SIG-M5 treated with dmso at 0.1 percent for 504 hours (cell line): ENCODE results near the gene EIF3K.

Source experiments
- DNase-seq: peaks from one replicate; lab custom pipeline; 2025; ENCODE audit not compliant: unreplicated experiment; lab: John Stamatoyannopoulos, UW

EIF3K gene

DNA sequence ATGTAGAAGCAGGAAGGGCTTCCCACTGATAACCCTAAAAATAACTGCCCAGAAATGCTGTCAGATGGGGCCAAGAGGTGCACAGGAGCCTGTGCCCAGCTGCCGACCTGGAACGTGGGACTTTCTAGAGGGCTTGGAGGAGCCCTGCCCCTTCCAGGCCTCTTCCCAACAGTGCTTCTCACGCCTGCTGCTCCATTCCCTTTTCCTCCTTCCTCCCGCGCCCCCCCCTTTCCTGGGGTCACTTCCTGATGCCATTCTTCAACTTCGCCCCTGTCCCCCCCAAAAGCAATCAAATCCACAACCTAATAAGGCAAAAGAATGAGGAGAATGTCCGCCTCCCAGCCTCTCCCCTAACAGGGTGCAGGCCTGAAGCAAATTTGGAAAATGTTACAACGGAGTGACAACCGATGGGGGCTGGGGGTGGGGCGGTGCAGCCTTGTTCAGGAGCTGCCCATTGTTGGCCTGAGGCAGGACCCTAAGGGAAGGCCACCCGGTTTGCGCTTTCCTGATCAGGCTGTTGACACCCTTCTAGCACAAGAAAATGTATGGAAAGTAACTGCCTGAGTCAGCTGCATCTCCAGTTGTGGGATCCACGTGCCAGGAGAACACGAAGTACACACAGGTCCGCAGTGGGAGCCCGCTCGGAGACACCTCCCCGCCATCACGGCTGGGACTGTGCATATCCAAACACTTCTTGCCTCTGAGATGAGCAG is 47.1 kb downstream of the EIF3K start:
- DNase-seq = no peak

DNA sequence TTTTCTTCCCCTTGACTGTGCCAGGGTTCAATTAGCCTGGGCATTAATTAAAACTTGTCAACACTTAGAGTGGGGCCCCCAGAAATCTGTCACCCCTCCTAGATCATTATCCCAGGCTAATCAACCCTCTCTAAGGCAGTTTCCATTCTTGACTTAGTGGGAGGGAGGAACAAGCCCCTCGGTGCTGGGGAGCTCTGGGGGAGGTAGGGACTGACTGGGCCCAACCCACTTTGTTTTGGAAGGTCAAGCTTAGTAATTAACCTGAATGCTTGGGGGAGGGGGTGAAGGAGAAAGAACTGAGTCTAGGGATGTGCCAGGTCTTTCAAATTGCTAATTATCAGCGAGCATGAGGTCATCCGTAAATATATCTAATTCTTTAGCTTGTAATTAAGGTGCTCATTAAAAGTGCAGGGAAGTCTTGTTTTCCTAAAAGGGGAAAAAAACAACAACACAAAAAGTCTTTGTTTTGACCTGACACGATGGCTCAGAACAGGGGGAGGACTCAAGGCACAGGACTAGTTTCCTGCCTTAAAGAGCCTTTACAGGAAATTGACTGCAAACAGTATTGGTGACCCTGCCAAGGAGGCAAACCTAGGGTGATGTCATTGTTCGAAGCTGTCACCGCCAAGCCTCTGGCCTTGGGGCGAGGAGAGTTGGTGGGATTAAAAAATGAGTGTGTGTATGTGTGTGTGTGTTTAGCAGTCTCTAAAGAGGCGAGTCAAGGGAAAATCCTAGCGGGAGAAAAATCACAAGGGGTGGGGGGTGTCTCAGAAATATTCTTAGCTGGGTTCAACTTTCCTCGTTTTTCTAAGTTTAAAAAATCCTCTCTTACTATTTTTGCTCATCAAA is 47.9 kb downstream of the EIF3K start:
- DNase-seq = no peak

DNA sequence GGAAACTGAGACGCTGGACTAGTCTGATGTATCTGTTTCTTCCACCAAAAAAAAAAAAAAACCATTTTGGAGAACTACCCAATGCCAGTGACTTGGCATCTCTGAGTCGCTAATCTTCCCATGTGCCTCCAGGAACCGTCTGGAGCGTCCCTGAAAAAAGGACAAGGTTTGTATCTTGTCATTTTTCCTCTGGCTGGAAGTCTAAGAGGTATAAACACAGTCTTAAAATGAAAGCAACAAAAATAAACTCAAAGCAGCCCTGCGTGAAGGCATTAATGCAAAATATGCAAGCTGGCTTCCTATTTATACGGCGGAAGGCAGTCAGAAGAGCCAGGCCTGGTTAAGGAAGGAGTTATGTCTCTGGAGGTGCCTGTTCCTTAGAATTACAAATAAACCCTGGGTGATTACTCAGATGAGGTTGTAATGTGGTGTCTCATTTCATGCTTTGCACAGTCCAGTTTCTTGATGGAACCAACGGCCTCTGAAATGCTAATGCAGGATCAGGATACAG is 48.7 kb downstream of the EIF3K start:
- no peak for DNase-seq

DNA sequence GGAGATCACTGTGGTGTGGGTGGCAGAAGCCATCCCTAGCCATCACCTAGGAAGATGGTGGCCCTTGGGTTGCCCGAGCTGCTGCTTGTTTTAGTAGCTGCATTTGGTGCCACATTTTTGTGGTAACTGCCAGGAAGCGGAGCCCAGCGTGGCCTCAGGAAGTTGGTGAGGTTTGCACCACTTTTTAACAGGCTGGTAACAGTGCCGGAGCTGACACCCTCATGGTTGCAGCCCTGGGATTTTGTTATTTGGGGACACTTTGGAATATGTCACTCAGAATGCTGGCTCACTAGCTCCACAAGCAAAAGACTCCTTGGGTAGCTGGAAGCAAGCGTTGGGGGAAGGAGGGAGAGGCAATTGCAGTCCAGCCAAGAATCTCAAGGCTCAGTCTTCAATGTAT is 50.6 kb downstream of the EIF3K start:
- DNase-seq = no peak

DNA sequence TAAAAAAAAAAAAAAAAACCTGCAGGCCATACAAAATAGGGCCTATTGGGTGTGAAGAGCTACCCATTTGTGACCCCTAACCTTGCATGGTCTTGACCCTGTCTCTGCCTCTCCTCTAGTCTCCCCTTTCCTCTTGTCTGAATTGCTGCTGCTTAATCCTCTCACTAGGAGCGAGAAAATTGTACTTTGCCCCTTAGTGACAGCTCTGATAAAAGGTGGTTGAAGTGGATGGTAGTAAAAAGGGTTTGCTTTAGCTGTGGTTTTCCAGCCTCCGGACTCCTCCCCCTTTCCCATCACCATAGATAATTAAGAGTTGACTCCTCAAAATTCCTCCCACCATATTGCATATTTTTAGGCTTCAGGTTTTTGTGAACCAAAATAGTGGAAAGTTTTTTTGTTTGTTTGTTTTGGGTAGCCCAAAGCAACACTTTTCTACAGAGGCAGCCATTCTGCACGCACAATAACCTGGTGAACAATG is 52.0 kb downstream of the EIF3K start:
- no peak for DNase-seq

DNA sequence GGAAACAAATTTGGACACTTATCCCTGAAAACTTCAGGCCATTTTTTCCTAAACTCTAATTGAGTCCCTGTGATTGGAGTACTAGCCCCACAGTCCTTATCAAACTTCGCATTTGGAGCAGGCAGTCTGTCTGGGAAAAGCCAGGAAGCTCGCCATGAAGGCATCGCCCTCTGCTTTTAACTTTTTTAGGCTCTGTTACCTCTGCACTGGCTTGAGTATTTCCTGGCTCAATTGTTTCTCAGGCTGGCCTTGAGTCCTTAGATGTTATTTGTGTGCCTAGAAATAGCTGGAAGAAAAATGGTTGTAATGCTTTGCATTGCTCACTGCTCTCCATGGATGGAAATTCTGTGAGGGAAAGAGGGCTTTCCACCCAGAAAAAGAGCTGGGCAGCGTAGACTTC is 52.7 kb downstream of the EIF3K start:
- DNase-seq = no peak

DNA sequence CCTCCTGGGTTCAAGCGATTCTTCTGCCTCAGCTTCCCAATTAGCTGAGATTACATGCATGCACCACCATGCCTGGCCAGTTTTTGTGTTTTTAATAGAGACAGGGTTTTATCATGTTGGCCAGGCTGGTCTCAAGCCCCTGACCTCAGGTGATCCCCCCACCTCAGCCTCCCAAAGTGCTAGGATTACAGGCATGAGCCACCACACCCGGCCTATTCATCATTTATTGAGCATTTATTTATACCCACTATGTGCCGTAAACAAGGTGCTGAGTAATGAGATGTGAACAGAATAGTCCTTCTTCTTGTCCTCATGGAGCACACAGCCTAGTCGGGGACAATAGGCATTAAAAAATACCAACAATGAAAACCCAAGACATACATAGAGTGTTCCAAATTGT is 54.0 kb downstream of the EIF3K start:
- no peak for DNase-seq

DNA sequence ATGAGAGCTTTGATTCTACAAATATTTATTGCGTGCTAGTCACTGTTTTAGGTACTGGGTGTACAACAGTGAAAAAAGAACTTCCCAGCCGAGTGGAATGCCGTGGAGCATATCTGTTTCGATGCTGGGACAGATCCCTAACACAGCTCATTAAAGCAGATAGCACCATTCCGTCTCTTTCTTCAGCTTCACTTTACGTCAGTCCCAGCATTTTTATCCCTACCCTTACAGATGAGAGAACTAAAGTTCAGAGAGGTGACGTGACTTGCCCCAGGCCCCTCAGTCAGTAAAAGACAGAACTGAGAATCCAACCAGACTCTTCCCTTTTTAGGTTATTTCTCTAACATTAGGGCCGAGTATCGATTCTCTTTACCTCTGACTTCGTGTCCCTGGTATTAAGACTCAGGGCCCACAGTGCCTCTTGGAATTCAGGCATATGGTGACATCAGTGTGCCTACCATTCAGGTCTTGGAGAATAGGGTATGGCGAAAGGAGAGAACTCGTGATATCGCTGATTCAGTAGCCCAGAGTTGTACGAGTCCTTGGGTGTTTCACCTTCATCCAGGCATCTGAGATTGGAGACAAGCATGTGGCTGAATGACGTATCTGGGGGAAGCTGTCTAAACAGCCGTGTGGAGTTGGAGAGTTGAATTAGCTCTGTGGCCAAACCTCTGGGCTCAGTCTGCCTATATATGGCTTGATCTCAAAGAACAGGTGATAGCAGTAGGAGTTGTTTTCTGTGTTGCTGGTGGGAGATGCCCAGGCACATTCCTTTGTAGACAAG is 55.6 kb downstream of the EIF3K start:
- no peak for DNase-seq

DNA sequence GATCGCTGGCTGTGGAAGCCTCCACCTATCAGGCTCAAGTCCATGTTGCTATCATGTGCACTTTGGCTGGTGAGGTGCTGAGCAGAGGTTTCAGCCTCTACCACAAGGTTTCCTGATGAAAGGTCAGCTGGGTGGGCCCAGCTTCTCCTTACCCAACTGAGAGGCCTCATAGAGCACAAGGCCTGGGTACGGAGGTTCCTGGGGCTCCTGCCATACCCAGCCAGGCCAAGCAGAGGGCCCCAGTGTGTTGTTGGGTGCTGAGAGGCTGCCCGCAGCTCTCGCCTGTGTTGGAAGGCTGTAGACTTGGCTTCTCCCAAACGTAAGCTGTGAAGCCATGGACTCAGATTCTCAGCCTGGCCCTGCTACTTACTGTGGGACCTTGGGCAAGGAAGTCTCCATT is 56.6 kb downstream of the EIF3K start:
- no peak for DNase-seq

DNA sequence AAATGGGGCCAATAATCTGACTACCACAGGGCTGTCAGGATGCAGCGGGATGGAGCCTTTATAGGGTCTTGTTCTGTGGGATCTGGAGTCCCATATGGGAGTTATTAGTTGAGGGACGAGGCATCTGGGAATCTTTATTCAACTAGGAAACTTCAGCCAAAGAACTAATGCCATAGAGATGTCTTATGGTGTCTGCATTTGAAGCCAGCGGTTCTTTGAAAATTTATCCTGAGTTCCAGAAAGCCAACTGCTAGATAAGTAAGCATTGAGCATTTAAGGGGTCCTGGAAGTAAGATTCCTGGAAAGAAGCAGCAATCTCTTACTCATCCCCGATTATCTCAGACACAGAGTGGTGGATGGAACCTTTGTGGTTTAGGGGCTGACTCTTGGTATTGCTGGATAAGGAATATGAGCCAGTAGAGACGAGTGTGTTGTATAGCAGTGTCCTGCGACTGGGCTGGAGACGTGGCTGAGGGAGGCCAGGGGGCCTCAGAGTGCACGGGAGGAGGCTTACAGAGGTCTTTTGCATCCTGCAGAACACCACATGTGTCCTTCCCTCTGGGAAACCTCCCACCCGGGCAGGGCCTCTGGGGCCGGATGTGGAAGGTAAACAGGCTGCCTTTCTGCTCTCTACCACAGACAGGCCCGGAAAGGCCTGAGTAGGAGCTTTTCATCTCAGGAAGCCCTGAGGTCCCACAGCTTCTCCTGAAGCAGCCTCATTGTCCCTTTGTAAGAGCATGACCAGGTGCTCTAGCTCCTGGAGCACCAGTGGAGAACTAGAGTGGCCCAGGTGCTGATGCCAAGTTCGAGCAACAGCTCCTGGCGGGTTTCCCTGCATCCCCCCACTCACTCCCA is 57.3 kb downstream of the EIF3K start:
- DNase-seq = no peak

DNA sequence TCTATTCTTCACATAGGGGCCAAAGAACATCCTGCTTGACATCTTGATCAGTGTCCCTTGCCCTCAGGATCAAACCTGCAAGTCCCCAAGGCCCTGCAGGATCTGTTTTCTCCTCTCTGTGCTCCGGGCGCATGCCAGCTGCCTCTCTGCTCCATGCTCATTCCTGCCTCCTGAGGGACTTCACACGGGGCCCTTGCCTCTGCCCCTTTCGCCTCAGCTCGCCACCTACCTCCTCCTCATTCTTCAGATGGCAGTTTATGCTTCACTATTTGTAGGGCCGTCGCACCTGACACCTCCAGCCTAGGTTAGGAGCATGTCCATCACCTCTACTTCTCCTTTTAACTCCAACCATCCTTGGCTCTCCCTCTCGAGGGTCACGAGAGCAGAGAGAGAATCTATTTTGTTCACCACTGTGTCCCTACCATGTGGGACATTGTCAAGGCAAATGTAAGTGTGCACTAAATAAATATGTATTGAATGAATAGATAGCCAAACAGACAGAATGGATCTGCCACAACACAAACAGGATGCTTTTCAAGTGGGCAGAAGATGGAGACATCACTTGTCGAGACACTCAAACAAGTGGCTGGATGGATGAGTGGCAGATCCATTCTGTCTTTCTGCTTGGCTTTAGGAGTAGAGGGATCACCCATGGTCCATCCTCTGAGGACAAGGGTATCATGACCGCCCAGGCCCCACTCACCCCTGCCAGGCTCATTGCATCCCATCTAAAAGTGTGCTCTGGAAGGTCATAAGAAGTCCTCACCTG is 58.1 kb downstream of the EIF3K start:
- DNase-seq = no peak

DNA sequence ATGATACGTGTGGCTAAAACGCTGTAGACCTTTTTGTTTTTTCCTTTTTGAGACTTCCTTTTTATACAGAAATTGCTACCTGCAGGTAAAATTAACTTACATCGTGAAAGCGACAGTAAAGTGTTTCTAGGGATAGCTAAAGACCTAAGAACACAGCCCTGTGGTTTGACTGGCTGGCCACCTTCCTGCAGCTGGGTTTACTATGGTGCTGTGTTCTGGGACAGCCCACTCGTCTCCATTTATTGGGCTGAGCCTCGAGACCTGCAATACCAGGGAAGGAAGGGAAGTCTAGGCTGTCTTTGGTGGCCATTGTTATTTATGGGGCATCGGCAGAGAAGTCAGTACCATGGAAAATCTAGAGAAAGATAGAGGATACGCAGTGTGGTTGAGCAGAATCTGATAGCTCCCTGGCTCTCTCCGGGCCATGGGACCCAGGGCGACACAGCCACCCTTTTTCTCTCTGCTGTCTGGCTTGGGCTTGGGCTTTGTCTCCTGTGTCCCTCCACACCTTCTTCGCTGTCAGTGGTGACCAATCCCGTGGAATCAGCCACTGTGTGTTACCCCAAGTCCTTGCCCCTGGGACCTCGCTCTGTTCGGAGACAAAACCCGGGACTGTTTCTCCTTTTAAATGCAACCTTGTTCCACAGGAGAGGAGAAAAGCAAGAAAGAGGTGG is 59.4 kb downstream of the EIF3K start:
- DNase-seq = no peak

DNA sequence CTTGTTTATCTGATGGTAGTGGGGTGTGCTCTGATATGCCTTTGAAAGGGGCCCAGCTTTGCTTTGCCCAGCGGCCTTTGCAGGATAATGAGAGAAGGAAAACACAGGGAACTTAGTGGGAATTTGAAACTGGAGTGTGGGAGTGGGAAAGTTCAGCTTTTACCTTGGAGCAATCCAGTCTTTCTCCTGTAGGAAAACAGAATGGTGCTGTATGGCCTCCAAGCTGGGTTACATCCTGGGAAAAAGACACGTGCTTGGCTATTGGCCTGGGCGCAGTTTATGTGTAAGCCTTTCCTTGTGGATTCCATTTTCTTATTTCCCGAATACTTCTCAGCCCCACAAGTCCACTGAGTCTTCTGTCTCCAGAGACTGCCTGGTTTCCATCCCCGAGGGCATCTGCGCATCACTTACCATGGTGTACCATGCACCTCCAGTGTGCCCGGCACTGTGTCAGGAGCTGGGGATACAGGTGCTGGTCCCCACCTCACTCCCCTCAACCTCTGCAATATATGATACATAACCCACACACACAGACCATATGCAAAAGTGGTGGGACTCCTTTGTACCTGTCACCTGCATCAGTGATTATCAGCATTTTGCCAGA is 60.0 kb downstream of the EIF3K start:
- DNase-seq = no peak

DNA sequence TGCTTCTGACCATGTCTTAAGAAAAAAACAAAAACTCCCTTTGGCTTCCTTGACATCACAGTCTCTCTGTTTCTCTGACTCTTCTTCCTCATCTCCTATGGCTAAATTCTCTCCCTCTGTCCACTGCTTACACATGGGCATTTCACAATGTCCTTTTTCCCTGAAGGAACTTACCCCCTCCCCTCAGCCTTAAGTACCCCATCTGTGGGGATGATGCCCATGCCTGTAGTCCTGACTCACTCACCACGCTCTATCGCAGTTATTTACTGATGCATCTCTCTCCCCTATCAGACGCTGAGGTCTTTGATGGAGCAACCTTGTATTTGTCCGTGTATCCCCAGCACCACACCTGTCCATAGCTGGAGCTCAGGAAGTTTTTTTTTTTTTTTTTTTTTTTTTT is 60.9 kb downstream of the EIF3K start:
- DNase-seq = no peak

DNA sequence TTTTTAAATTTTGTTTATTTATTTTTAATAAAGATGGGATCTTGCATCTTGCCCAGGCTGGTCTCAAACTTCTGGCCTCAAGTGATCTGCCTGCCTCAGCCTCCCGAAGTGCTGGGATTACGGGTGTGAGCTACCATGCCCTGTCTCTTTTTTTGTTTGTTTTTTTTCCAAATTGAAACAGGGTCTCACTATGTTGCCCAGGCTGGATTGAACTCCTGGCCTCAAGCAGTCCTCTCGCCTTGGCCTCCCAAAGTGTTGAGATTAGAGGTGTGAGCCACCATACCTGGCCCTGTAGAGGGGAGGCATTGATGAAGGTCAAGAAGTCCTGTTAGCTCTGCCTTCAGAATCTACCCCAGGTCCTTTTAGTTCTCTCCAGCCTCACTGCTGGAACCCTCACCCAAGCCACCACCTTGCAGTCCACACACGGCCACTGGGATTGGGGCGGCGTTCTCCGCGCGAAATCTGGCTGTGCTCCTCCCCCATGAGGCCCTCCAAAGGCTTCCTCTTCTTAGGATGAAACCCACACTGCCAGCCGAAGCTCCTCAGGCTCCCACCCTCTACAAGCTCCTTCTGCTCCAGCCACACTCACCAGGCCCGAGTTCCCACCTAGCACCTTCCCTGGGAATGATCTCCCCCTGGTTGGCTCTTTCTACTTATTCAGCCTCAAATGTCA is 63.3 kb downstream of the EIF3K start:
- DNase-seq = no peak

DNA sequence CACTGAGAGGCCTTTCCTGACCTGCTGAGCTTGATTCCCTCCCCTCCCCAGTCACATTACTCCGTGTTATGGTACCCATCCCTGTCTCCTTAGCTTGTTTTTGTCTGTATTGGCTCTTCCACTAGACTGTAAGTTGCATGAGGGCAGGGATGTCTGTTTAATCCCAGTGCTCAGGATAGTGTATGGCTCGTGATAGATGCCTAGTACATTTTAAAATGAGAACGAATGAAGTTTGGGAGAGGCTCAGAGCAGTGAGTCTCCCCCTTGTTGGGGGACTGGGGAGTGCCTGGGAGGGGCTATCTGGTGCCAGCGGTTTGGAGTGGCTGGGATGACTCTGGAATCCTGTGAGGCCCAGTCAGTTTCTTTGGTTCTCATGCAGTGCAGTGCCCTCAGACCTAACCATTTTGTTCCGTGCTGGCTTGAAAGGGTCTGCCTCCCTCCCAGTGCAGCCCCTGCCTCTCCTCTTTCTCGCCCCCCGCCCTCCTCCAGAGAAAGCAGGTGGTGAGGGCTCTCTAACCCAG is 63.9 kb downstream of the EIF3K start:
- DNase-seq = no peak

DNA sequence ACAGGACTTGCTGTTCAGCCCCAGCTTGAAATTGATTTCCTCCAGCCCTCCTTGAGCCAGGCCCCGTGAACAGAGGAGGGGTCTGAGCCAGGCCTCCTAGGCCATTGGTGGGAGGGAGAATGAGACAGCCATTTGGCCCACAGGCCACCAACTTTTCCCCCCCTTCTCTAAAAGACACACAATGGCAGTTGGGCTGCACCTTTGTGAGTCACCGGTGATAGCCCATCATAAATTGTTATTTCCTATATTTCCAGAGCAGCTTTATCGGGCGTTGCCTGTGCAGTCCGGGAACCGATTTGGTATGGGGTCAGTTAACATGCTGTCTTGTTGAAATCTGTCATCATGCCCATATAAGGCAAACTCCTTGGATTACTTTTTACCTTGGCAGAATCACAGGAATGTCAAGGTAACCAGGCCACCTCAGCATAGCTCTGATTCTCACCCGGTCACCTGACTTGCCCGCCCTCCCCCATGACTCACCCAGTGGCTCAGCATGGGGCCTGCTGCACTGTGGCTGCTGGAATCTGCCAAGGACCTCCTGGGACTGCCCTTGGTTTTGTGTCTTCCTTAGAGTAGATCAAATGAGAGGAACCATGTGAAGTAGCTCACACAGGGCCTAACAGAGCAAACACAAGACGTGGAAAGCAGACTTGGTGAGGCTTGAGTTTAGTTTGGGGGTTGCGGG is 64.5 kb downstream of the EIF3K start:
- peak; percentile 77 for DNase-seq
